Mammary epithelial cell (primary cell): ENCODE data around the gene KIFAP3.

ENCODE experiments used
- CTCF ChIP-seq, 2 donors: IDR thresholded peaks in 1 of 2; conservative IDR thresholded peaks in 1 of 2; 2 replicates each; pipeline ENCODE4 v1.5.1; 2011 to 2012; ENCODE audit warnings: inconsistent platforms in 2 of 2, low read length in 2 of 2, mild to moderate bottlenecking in 2 of 2, control low read depth in 1 of 2, low read depth in 1 of 2; ENCODE audit not compliant: insufficient read depth in 1 of 2; ENCODE audit errors: extremely low read depth in 1 of 2
- EZH2 ChIP-seq: IDR thresholded peaks from 2 replicates; pipeline ENCODE4 v1.6.1; 2012; ENCODE audit warnings: low read length, inconsistent platforms, borderline replicate concordance

- TF ChIP-seq CTCF (conservative IDR thresholded peaks at IDR 0.05 in 1 of 2, IDR thresholded peaks at IDR 0.05 in 1 of 2; ENCODE audit: extremely low read depth in 1 of 2, insufficient read depth in 1 of 2, low read depth in 1 of 2, low read length in 2 of 2), result peak; percentile 6 to 48
- TF ChIP-seq EZH2, result no peak
Observed at GRCh38 chr1:170010443-170010842, 64.1 kb downstream of the KIFAP3 start.
